K562 (cell line): ENCODE results near the gene VSIG2. TPM values are rescaled to one million over a fixed set of nuclear protein-coding genes. Genes with fewer than 3 reads are reported as not detected.

Source experiments
- CREB1 ChIP-seq, 2 experiments: sonication (generic) in 1 of 2; formaldehyde crosslinking in 1 of 2; IDR thresholded peaks; 2 replicates each; pipeline versions ENCODE4 v1.6.1 to v1.8.0; 2012 to 2022; ENCODE audit warnings: inconsistent platforms in 1 of 2, mild to moderate bottlenecking in 1 of 2, missing genetic modification reagents in 1 of 2, moderate library complexity in 1 of 2
- CREM ChIP-seq: IDR thresholded peaks from 2 replicates; pipeline ENCODE4 v1.6.1; 2014; ENCODE audit warnings: antibody characterized with exemption, low read depth
- EP400 ChIP-seq: fragments of 450-650 bp; IDR thresholded peaks from 2 replicates; pipeline ENCODE4 v1.6.1; 2017; ENCODE audit warnings: antibody characterized with exemption, mild to moderate bottlenecking, moderate library complexity
- MYC ChIP-seq, 2 experiments: fragments of 250-450 bp in 1 of 2; sonication (Bioruptor Pico) in 1 of 2; IDR thresholded peaks; 2 replicates each; pipeline versions ENCODE4 v1.5.1 to v1.6.1; 2012 to 2021; ENCODE audit warnings: low read depth in 2 of 2, borderline replicate concordance in 1 of 2, improper control_type of control experiment in 1 of 2, low read length in 1 of 2, mild to moderate bottlenecking in 1 of 2, moderate library complexity in 1 of 2
- NFYB ChIP-seq: IDR thresholded peaks from 2 replicates; pipeline ENCODE4 v1.6.1; 2011; ENCODE audit warnings: mild to moderate bottlenecking, moderate library complexity; ENCODE audit not compliant: insufficient read length; ENCODE audit errors: extremely low read depth
- NR4A1 ChIP-seq, 2 experiments: fragments of 250-450 bp in 1 of 2; fragments of 450-650 bp in 1 of 2; sonication (Bioruptor Pico) in 1 of 2; IDR thresholded peaks; 2 replicates each; pipeline versions ENCODE4 v1.4.0 to v1.6.1; 2016 to 2020; ENCODE audit warnings: mild to moderate bottlenecking in 2 of 2, missing compliant biosample characterization in 1 of 2, missing genetic modification characterization in 1 of 2, moderate library complexity in 1 of 2
- WHSC1 ChIP-seq: IDR thresholded peaks from one replicate; pipeline ENCODE4 v1.6.1; 2012; ENCODE audit warnings: low read length, control low read depth, inconsistent platforms
- ZBTB11 ChIP-seq, 3 experiments: fragments of 200-800 bp in 1 of 3; fragments of 250-450 bp in 1 of 3; fragments of 450-650 bp in 1 of 3; sonication (Bioruptor Pico) in 1 of 3; sonication (Bioruptor generic) in 1 of 3; formaldehyde crosslinking in 1 of 3; IDR thresholded peaks; 2 replicates each; pipeline versions ENCODE4 v1.6.1 to v1.8.0; 2016 to 2022; ENCODE audit warnings: mild to moderate bottlenecking in 2 of 3, missing genetic modification characterization in 2 of 3, missing compliant biosample characterization in 1 of 3, moderate library complexity in 1 of 3
- ZFX ChIP-seq: sonication (generic); formaldehyde crosslinking; IDR thresholded peaks from 2 replicates; pipeline ENCODE4 v1.8.0; 2022; ENCODE audit warnings: mild to moderate bottlenecking, missing genetic modification reagents, moderate library complexity
- polyA plus RNA-seq, 8 experiments: library from polyadenylated mRNA; depleted of rRNA in 4 of 8; stranded (reverse) in 5 of 8; unstranded in 3 of 8; fragments of >200 nt; fragmentation: Nextera tagmentation in 2 of 8; fragmentation: Illumina TruSeq in 1 of 8; extraction: Ambion mirVana in 2 of 8; extraction: Trizol in 1 of 8; gene quantifications; 2 replicates each; pipeline versions ENCODE4 v1.2.1 to v1.2.3, GENCODE V29; 2011 to 2014; ENCODE audit warnings: inconsistent platforms in 1 of 8, missing spikeins in 1 of 8
- total RNA-seq, 7 experiments: library from RNA; depleted of rRNA in 6 of 7; stranded (reverse); fragments of >200 nt in 6 of 7; fragmentation: Illumina TruSeq in 2 of 7; extraction: Trizol in 2 of 7; gene quantifications; 2 replicates each; pipeline versions ENCODE4 v1.2.1 to v1.2.3, GENCODE V29; 2011 to 2021; ENCODE audit warnings: low replicate concordance in 1 of 7

VSIG2 gene
- total and polyA plus RNA-seq, 9 of the 15 experiments (the other 6 are each of a cell fraction or from before 2014, with no cell fraction given): not detected

DNA sequence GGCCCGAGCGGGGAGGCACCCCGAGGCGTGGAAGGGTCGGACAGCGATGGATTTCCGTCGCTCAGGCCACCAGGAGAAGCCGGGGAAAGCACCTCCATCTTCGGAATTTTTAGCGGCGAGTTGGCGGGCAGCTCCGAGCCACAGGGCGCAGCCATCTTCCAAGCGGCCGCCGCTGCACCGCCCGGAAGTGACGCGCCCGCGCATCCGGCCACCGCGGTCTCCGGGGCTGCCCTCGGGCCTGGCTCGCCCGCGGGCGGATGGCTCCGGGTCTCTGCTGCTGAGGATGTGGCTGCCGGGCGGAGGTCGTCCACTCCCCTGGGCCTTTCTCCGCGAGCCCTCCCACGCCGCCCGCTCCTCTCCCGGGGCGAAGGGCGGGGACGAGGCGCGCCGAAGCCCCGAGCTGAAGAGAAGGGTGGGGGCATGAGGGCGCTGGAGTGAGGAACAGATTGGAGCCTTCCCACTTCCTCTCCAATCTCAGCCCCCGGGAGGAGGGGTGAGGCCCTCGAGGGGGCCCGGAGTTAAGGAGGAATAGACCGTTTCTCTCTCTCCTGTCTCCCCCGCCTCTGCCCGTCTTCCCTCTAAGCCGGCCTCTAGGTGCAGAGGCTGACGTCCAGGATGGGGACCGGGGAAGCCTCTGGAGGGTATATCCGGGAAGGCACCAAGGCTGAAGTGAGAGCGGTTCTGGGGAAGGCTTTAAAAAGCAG lies 48.3 kb upstream of the VSIG2 start, which contains the start of gene MSANTD2 (continued):
- TF ChIP-seq NR4A1 (CRISPR knock-in tag; IDR thresholded peaks at IDR 0.05) (no peak), NR4A1 (tag; IDR thresholded peaks at IDR 0.05) (no peak), ZFX (CRISPR knock-in tag) (peak; percentile 88), MYC (IDR thresholded peaks at IDR 0.05; ENCODE audit: low read depth, low read length) (peak; percentile 45), MYC (CRISPR knock-in tag; IDR thresholded peaks at IDR 0.05; ENCODE audit: borderline replicate concordance, low read depth) (no peak), WHSC1 (no peak), NFYB (no peak), EP400 (peak; percentile 36; the same call in 1 of the 2 replicates), CREM (peak; percentile 92), CREB1 (IDR thresholded peaks at IDR 0.05) (peak; percentile 79), CREB1 (CRISPR knock-in tag; IDR thresholded peaks at IDR 0.05) (peak; percentile 85; the same call in 1 of the 2 replicates), ZBTB11 (CRISPR knock-in tag; IDR thresholded peaks at IDR 0.05) (peak in 2 of 3 experiments; percentile 69 to 90; a peak in 4 of 6 replicates)
